A673 (cell line): Measurements from ENCODE around the gene FAM162A.

Source experiments
- CTCF ChIP-seq: fragments of 300-800, 200-600 bp; sonication (generic); conservative IDR thresholded peaks from 2 replicates; pipeline ENCODE4 v1.5.1; 2017; ENCODE audit warnings: low read depth, mild to moderate bottlenecking, antibody characterized with exemption, low read length, moderate library complexity, mixed read lengths
- EZH2 ChIP-seq: fragments of 200-600 bp; sonication (generic); IDR thresholded peaks from 2 replicates; pipeline ENCODE4 v1.6.1; 2017; ENCODE audit warnings: borderline replicate concordance, low read depth, mild to moderate bottlenecking, mixed read lengths, antibody characterized with exemption, low read length; ENCODE audit not compliant: poor library complexity, severe bottlenecking

GRCh38 chr3:122456074-122456473 lies 72.1 kb downstream of the FAM162A start:
- TF ChIP-seq CTCF, result no peak
- TF ChIP-seq EZH2, result no peak
